Muscle of back (tissue), 11 donors: ENCODE results near the gene VTCN1. TPM values are rescaled to one million over a fixed set of nuclear protein-coding genes. Genes with fewer than 3 reads are reported as not detected.
A peak's percentile ranks its signal among the peaks of the same experiment; 100 is the strongest.

Experiments used
- DNase-seq, 3 donors: peaks; one replicate each; pipeline versions ENCODE4 v3.0.0 to v3.0.0-alpha.2; 2013
- polyA plus RNA-seq, 10 donors: library from polyadenylated mRNA; unstranded; fragments of 120-200 nt; gene quantifications; one replicate each; pipeline ENCODE4 v1.2.1, GENCODE V29; 2013; ENCODE audit not compliant: insufficient read length in 10 of 10

Gene VTCN1
- polyA plus RNA-seq, 10 donors: 0.09 to 0.46 (median 0.15) TPM; not detected in 1

DNA sequence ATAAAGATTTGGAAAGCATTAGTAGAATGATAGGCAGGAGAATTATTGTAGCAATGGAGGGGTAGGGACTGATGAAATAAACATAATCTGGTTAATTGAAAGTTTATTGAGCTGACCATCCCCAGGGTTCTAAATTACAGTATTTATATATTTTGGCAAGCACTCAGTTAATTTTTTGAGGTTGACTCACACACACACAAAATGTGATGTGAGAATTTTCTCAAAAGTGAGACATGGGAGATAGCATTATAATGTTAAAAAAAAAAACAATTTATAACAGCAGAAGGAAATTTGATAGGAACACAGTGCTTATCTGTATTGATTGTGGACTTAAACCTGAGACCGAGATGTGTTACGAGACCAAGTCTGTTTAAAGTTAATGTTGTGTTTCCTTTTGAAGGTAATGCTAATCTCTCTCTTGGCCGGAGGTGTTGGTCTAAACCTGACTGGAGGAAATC is 113.7 kb downstream of the VTCN1 start:
- no peak for DNase-seq

DNA sequence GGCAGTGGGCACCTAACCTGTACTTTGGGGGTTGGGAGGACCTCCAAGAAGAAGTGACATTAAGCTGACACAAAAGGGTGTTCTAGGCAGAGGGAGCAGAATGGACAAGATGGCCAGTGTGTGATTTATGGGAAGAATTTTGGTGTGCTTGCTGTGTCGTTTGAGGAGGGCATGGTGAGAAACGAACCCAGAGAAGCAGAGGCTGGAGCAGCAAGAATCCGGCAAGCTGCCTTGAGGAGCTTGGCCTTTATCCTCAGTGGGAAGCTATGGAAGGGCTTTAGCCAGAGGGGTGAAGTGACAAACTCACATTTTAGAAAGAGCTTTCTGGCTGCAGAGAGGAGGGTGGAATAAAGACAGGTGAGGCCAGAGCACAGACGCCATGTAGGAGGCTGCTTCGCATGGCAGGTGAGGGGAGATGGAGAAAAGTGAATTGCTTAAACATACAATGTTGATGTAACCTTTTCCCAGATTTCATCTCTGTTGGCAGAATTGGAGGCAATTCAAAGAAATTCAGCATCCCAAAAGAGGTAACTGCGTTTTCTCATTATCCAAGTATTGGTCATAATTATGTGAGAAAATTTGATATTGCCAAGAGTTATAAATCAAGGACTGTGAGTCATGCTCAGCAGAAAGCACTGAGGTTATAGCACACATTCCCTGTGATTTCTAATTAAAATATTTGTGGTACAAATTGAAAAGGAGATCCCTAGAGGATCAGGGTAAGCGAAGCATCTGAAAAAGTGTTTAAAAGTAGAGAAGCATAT is 115.7 kb downstream of the VTCN1 start:
- DNase-seq: peak in 2 of 3 donors; percentile 5 to 77

DNA sequence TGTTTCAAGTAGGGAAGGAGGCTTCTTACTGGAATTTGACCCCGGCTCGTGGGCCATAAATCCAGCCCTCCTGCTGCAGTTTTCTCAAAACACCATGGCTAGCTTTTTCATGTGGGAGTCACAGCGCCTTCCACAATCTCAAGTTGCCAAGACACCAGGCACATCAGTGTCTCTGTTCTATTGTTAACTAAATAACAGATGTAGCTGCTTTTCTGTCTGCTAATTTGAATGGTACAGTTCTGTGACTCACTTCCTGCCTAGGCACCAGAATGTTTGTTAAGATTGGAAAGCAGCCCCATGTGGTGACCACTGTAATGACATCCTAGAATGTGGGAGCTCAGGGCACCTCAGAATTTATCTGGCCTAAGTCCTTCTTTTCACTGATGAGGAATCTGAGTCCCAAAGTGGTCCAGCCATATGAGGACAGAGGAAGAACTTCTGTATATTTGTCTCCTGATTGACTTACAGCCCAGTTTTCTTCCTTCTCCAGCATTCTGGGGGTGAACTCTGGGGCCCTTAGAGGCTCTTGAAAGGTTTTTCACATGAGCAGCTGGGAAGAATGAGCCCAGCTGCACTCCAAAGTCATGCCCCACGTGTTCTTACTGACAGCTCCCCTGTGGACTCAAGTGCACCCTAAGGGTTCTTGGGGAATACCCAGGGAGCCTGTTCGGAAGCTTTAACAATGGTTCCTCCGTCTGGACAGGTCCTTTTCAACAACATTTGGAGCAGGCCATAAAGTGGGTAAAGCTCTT is 116.7 kb downstream of the VTCN1 start:
- DNase-seq: peak in 2 of 3 donors; percentile 11 to 18

Other genes with a start within 250 kb of the VTCN1 start
- gene CD101, start 209.2 kb downstream of the VTCN1 start, polyA plus RNA-seq: 1 to 10 TPM; 4.1 to 7.8 (median 6.3) TPM
- 10 to 100 TPM in 7 of 10 donors, 1 to 10 TPM in 3; 7.4 to 16.4 (median 12.7) TPM for gene TTF2, start 150.6 kb downstream of the VTCN1 start, polyA plus RNA-seq
- gene TRIM45, start 89.2 kb downstream of the VTCN1 start, polyA plus RNA-seq: 10 to 100 TPM; 12.4 to 24.9 (median 19.5) TPM
- gene MAN1A2, start 156.5 kb upstream of the VTCN1 start, polyA plus RNA-seq: 10 to 100 TPM; 20.0 to 32.8 (median 26.1) TPM